HG03025 (cell line): ENCODE results near the gene MYO18B.

Experiments
- ATAC-seq: cut with Tn5 transposase; IDR thresholded peaks from one replicate; pipeline ENCODE4 v1.9.1; 2021; ENCODE audit warnings: mild to moderate bottlenecking, moderate library complexity; ENCODE audit not compliant: unreplicated experiment, low FRiP score

MYO18B gene

GRCh38 chr22:25816522-25817059 is 74.6 kb downstream of the MYO18B start:
- no peak for ATAC-seq

GRCh38 chr22:25817092-25817943 is 75.3 kb downstream of the MYO18B start:
- ATAC-seq: no peak

- ATAC-seq: no peak
These were observed 76.6 kb downstream of the MYO18B start for GRCh38 chr22:25818541-25818940.

- no peak for ATAC-seq
These were observed 80.4 kb downstream of the MYO18B start for GRCh38 chr22:25822344-25822743.

- ATAC-seq: no peak
These were observed 81.3 kb downstream of the MYO18B start for GRCh38 chr22:25823276-25823675.

- ATAC-seq: no peak
These were observed 82.9 kb downstream of the MYO18B start for GRCh38 chr22:25824828-25825423.

GRCh38 chr22:25827415-25827814 is 85.4 kb downstream of the MYO18B start:
- ATAC-seq: no peak

GRCh38 chr22:25828422-25828821 is 86.4 kb downstream of the MYO18B start:
- ATAC-seq: no peak

- ATAC-seq: no peak
These were observed 87.2 kb downstream of the MYO18B start for GRCh38 chr22:25829237-25829636.

GRCh38 chr22:25829808-25830777 is 88.1 kb downstream of the MYO18B start:
- no peak for ATAC-seq

GRCh38 chr22:25833091-25833490 is 91.1 kb downstream of the MYO18B start:
- no peak for ATAC-seq

- no peak for ATAC-seq
These were observed 91.7 kb downstream of the MYO18B start for GRCh38 chr22:25833676-25834075.

- ATAC-seq: no peak
These were observed 92.5 kb downstream of the MYO18B start for GRCh38 chr22:25834490-25834889.

- ATAC-seq: no peak
These were observed 93.4 kb downstream of the MYO18B start for GRCh38 chr22:25835348-25835747.

GRCh38 chr22:25837288-25837900 is 95.4 kb downstream of the MYO18B start:
- ATAC-seq: no peak

- no peak for ATAC-seq
These were observed 97.2 kb downstream of the MYO18B start for GRCh38 chr22:25838960-25839741.

- no peak for ATAC-seq
These were observed 97.8 kb downstream of the MYO18B start for GRCh38 chr22:25839755-25840154.

GRCh38 chr22:25840167-25840566 is 98.2 kb downstream of the MYO18B start:
- no peak for ATAC-seq

- ATAC-seq: no peak
These were observed 98.9 kb downstream of the MYO18B start for GRCh38 chr22:25840891-25841290.
